H1 (cell line): ENCODE results near the gene LYZL4. TPM values are rescaled to one million over a fixed set of nuclear protein-coding genes. Genes with fewer than 3 reads are reported as not detected.

Source experiments
- CREB1 ChIP-seq: IDR thresholded peaks from 2 replicates; pipeline ENCODE4 v1.6.1; 2012; ENCODE audit warnings: inconsistent platforms
- CTBP2 ChIP-seq: IDR thresholded peaks from 2 replicates; pipeline ENCODE4 v1.7.0; 2011; ENCODE audit warnings: borderline replicate concordance, mild to moderate bottlenecking, moderate library complexity, mixed read lengths, low read length; ENCODE audit not compliant: insufficient read depth, insufficient read length
- GABPA ChIP-seq: IDR thresholded peaks from 2 replicates; pipeline ENCODE4 v1.6.1; 2011; ENCODE audit warnings: mild to moderate bottlenecking, low read length, moderate library complexity, borderline replicate concordance; ENCODE audit not compliant: insufficient read depth
- MAFK ChIP-seq: IDR thresholded peaks from 2 replicates; pipeline ENCODE4 v1.6.1; 2012; ENCODE audit warnings: low read depth, mild to moderate bottlenecking, improper control_type of control experiment, low read length
- RNF2 ChIP-seq: fragments of 200-900, 300-1000 bp; sonication (generic); IDR thresholded peaks from 2 replicates; pipeline ENCODE4 v1.7.1; 2016; ENCODE audit warnings: borderline replicate concordance, low read depth, mild to moderate bottlenecking, antibody characterized with exemption, low read length; ENCODE audit not compliant: poor library complexity, severe bottlenecking; ENCODE audit errors: missing control alignments
- RXRA ChIP-seq: IDR thresholded peaks from 2 replicates; pipeline ENCODE4 v1.6.1; 2011; ENCODE audit warnings: low read depth, mild to moderate bottlenecking, low read length, moderate library complexity; ENCODE audit not compliant: insufficient read depth
- polyA plus RNA-seq, 7 experiments: library from polyadenylated mRNA; depleted of rRNA in 3 of 7; stranded (reverse) in 5 of 7; unstranded in 2 of 7; fragments of >200 nt in 5 of 7; fragments of 200-250 nt in 2 of 7; gene quantifications; 1 replicate in 5 of 7; 2 replicates in 1 of 7; 4 replicates in 1 of 7; pipeline versions ENCODE4 v1.2.1 to v1.2.3, GENCODE V29; 2011 to 2013; ENCODE audit warnings: missing spikeins in 2 of 7, mixed read lengths in 2 of 7
- total RNA-seq: library from RNA; stranded (reverse); fragmentation: NEBNext Ultra II Directional; extraction: Animal tissue kit (Norgen Biotek cat#: 25700); gene quantifications from 2 replicates; pipeline ENCODE4 v1.2.1, GENCODE V29; 2021

Gene LYZL4
- total and polyA plus RNA-seq, 2 of the 8 experiments (the other 6 are each of a cell fraction or from before 2014, with no cell fraction given), result not detected

GRCh38 chr3:42441791-42442190 is 31.4 kb upstream of the LYZL4 start (continued):
- no peak for TF ChIP-seq MAFK
- no peak for TF ChIP-seq RXRA
- TF ChIP-seq CTBP2, result no peak
- no peak for TF ChIP-seq GABPA
- no peak for TF ChIP-seq RNF2
- TF ChIP-seq CREB1, result no peak
